ENCODE data around the gene ABHD12. TPM values are rescaled to one million over a fixed set of nuclear protein-coding genes. Genes with fewer than 3 reads are reported as not detected.
A peak's percentile ranks its signal among the peaks of the same experiment; 100 is the strongest.

The ABHD12 gene
- total and polyA plus RNA-seq, 4 experiments from 2014 or later: 25.9 to 30.9 (median 29.6) TPM

GRCh38 chr20:25292176-25292891 lies 98.3 kb downstream of the ABHD12 start:
- intact Hi-C loops (cut with micrococcal nuclease): loop anchor here (10.0 kb wide), 1 partner anchor 298 kb away; the partner anchor contains the start of gene APMAP
- CTCF ChIA-PET (ENCODE audit: partially characterized antibody): interaction anchor here (1.5 to 4.0 kb wide), 2 partner anchors 106 to 299 kb away, joined by 4 to 52 read pairs; no protein-coding TSS in a partner anchor

GRCh38 chr20:25291432-25292133 lies 99.1 kb downstream of the ABHD12 start:
- Mint-ChIP-seq H3K36me3 (peaks cover 7 to 35% of the 10 kb centered on the region in 2 donors), H3K4me3 (no peak overlapping the region), H3K9me3 (no peaks in the 10 kb centered on the region), H3K27me3 (no peaks in the 10 kb centered on the region), H3K4me1 (peaks cover 0 to 4% (median under 1%) of the 10 kb centered on the region in 4 donors), H3K27ac (no peak overlapping the region)
- Histone ChIP-seq H3K9me3 (ENCODE audit: control insufficient read depth in 1 of 2, low read length in 2 of 2) (no peaks in the 10 kb centered on the region), H3K27me3 (ENCODE audit: insufficient read depth, low read length) (no peaks in the 10 kb centered on the region), H3K36me3 (ENCODE audit: insufficient read depth, low read length) (peaks cover 5% of the 10 kb centered on the region), H3K4me1 (ENCODE audit: insufficient read depth, low read length) (no peaks in the 10 kb centered on the region), H3K4me3 (ENCODE audit: low read length in 2 of 2) (no peak overlapping the region), H3K27ac (ENCODE audit: low read depth, low read length) (no peak overlapping the region)
- POLR2A ChIA-PET (ENCODE audit: partially characterized antibody): no interaction called here
- peak in 1 of 5 donors; percentile 9 for DNase-seq
- intact Hi-C loops (cut with micrococcal nuclease): loop anchor here (10.0 kb wide), 1 partner anchor 297 kb away; the partner anchor contains the start of gene APMAP
- CTCF ChIA-PET (ENCODE audit: partially characterized antibody): no interaction called here

More at GRCh38 chr20:25292176-25292891, 98.3 kb downstream of the ABHD12 start:
- Mint-ChIP-seq H3K4me3 (no peak overlapping the region), H3K27ac (no peak overlapping the region), H3K36me3 (peaks cover 7 to 32% of the 10 kb centered on the region in 2 donors), H3K27me3 (no peaks in the 10 kb centered on the region), H3K9me3 (no peaks in the 10 kb centered on the region), H3K4me1 (peaks cover 0 to 4% (median 2%) of the 10 kb centered on the region in 4 donors)
- Histone ChIP-seq H3K27me3 (ENCODE audit: insufficient read depth, low read length) (no peaks in the 10 kb centered on the region), H3K27ac (ENCODE audit: low read depth, low read length) (no peak overlapping the region), H3K9me3 (ENCODE audit: control insufficient read depth in 1 of 2, low read length in 2 of 2) (no peaks in the 10 kb centered on the region), H3K4me3 (ENCODE audit: low read length in 2 of 2) (no peak overlapping the region), H3K4me1 (ENCODE audit: insufficient read depth, low read length) (no peaks in the 10 kb centered on the region), H3K36me3 (ENCODE audit: insufficient read depth, low read length) (peaks cover 10% of the 10 kb centered on the region)
- POLR2A ChIA-PET (ENCODE audit: partially characterized antibody): no interaction called here
- peak in 1 of 5 donors; percentile 27 for DNase-seq

GRCh38 chr20:25290646-25291431 lies 99.8 kb downstream of the ABHD12 start:
- Histone ChIP-seq H3K27ac (ENCODE audit: low read depth, low read length) (no peak overlapping the region), H3K36me3 (ENCODE audit: insufficient read depth, low read length) (peaks cover 6% of the 10 kb centered on the region), H3K4me3 (ENCODE audit: low read length in 2 of 2) (no peak overlapping the region), H3K9me3 (ENCODE audit: control insufficient read depth in 1 of 2, low read length in 2 of 2) (no peaks in the 10 kb centered on the region), H3K27me3 (ENCODE audit: insufficient read depth, low read length) (no peaks in the 10 kb centered on the region), H3K4me1 (ENCODE audit: insufficient read depth, low read length) (no peaks in the 10 kb centered on the region)
- Mint-ChIP-seq H3K9me3 (no peaks in the 10 kb centered on the region), H3K36me3 (peaks cover 13 to 36% of the 10 kb centered on the region in 2 donors), H3K4me3 (no peak overlapping the region), H3K27ac (no peak overlapping the region), H3K27me3 (no peaks in the 10 kb centered on the region), H3K4me1 (peaks cover 0 to 4% (median 0%) of the 10 kb centered on the region in 4 donors)
- ChIA-PET POLR2A (ENCODE audit: partially characterized antibody) (no interaction called here), CTCF (ENCODE audit: partially characterized antibody) (no interaction called here)
- intact Hi-C loops (cut with micrococcal nuclease): loop anchor here (10.0 kb wide), 1 partner anchor 296 kb away; the partner anchor contains the start of gene APMAP
- peak in 1 of 5 donors; percentile 27 for DNase-seq

- POLR2A ChIA-PET (ENCODE audit: partially characterized antibody): interaction anchor here (0.6 to 0.7 kb wide), 2 partner anchors 12 to 348 kb away, joined by 3 read pairs; no protein-coding TSS in a partner anchor
- intact Hi-C loops (cut with micrococcal nuclease): loop anchor here (10.0 kb wide), 1 partner anchor 295 kb away; the partner anchor contains the start of gene APMAP
- no peak overlapping the region for H3K4me3 Mint-ChIP-seq
- H3K4me3 ChIP-seq (ENCODE audit: low read length in 2 of 2): no peak overlapping the region
- no peaks in the 10 kb centered on the region for H3K27me3 Mint-ChIP-seq
- H3K4me1 ChIP-seq (ENCODE audit: insufficient read depth, low read length): no peaks in the 10 kb centered on the region
- no peak overlapping the region for H3K27ac ChIP-seq (ENCODE audit: low read depth, low read length)
- peaks cover 13% of the 10 kb centered on the region for H3K36me3 ChIP-seq (ENCODE audit: insufficient read depth, low read length)
- no peaks in the 10 kb centered on the region for H3K9me3 Mint-ChIP-seq
- H3K9me3 ChIP-seq (ENCODE audit: control insufficient read depth in 1 of 2, low read length in 2 of 2): no peaks in the 10 kb centered on the region
- peaks cover 21 to 42% of the 10 kb centered on the region in 2 donors for H3K36me3 Mint-ChIP-seq
- peak in 1 of 5 donors; percentile 7 for DNase-seq
- CTCF ChIA-PET (ENCODE audit: partially characterized antibody): no interaction called here
- no peaks in the 10 kb centered on the region for H3K27me3 ChIP-seq (ENCODE audit: insufficient read depth, low read length)
- H3K4me1 Mint-ChIP-seq: peaks cover 0 to 4% (median 0%) of the 10 kb centered on the region in 4 donors
- H3K27ac Mint-ChIP-seq: peak overlapping the region in 2 of 7 donors; percentile 57 to 59
Observed at GRCh38 chr20:25289886-25290597, 100.6 kb downstream of the ABHD12 start.

- H3K4me1 Mint-ChIP-seq: peaks cover 0 to 1% (median 0%) of the 10 kb centered on the region in 4 donors
- intact Hi-C loops (cut with micrococcal nuclease): no loop called here
- no peaks in the 10 kb centered on the region for H3K9me3 Mint-ChIP-seq
- ChIA-PET CTCF (ENCODE audit: partially characterized antibody) (no interaction called here), POLR2A (ENCODE audit: partially characterized antibody) (no interaction called here)
- no peak overlapping the region for H3K4me3 ChIP-seq (ENCODE audit: low read length in 2 of 2)
- peak overlapping the region in 1 of 7 donors; percentile 53 for H3K27ac Mint-ChIP-seq
- H3K9me3 ChIP-seq (ENCODE audit: control insufficient read depth in 1 of 2, low read length in 2 of 2): no peaks in the 10 kb centered on the region
- DNase-seq: peak in 1 of 5 donors; percentile 14
- no peak overlapping the region for H3K27ac ChIP-seq (ENCODE audit: low read depth, low read length)
- no peak overlapping the region for H3K4me3 Mint-ChIP-seq
- H3K36me3 Mint-ChIP-seq: peaks cover 19 to 51% of the 10 kb centered on the region in 2 donors
- no peaks in the 10 kb centered on the region for H3K27me3 ChIP-seq (ENCODE audit: insufficient read depth, low read length)
- peaks cover 16% of the 10 kb centered on the region for H3K36me3 ChIP-seq (ENCODE audit: insufficient read depth, low read length)
- H3K27me3 Mint-ChIP-seq: no peaks in the 10 kb centered on the region
- no peaks in the 10 kb centered on the region for H3K4me1 ChIP-seq (ENCODE audit: insufficient read depth, low read length)
Observed at GRCh38 chr20:25288291-25289181, 102.1 kb downstream of the ABHD12 start.

- Mint-ChIP-seq H3K4me3 (no peak overlapping the region), H3K27ac (no peak overlapping the region), H3K27me3 (no peaks in the 10 kb centered on the region), H3K36me3 (peaks cover 14 to 51% of the 10 kb centered on the region in 2 donors), H3K9me3 (no peaks in the 10 kb centered on the region), H3K4me1 (no peaks in the 10 kb centered on the region)
- DNase-seq: peak in 1 of 5 donors; percentile 23
- Histone ChIP-seq H3K36me3 (ENCODE audit: insufficient read depth, low read length) (peaks cover 16% of the 10 kb centered on the region), H3K9me3 (ENCODE audit: control insufficient read depth in 1 of 2, low read length in 2 of 2) (no peaks in the 10 kb centered on the region), H3K27ac (ENCODE audit: low read depth, low read length) (no peak overlapping the region), H3K27me3 (ENCODE audit: insufficient read depth, low read length) (no peaks in the 10 kb centered on the region), H3K4me1 (ENCODE audit: insufficient read depth, low read length) (no peaks in the 10 kb centered on the region), H3K4me3 (ENCODE audit: low read length in 2 of 2) (no peak overlapping the region)
- POLR2A ChIA-PET (ENCODE audit: partially characterized antibody): no interaction called here
- intact Hi-C loops (cut with micrococcal nuclease): no loop called here
- CTCF ChIA-PET (ENCODE audit: partially characterized antibody): no interaction called here
Observed at GRCh38 chr20:25287631-25288290, 102.9 kb downstream of the ABHD12 start.

Data from CD4-positive, alpha-beta memory T cell (primary cell).